HEK293 (cell line): ENCODE results near the gene NOXO1.
A peak's percentile ranks its signal among the peaks of the same experiment; 100 is the strongest.

Experiments
- CTCF ChIA-PET: fragments of 350-600 bp; formaldehyde crosslinking; extraction: SDS; loops from one replicate; lab custom pipeline; 2021; ENCODE audit warnings: antibody characterized with exemption; lab: Yijun Ruan, JAX
- POLR2A ChIA-PET: fragments of 300-600 bp; formaldehyde crosslinking; extraction: SDS; loops from one replicate; lab custom pipeline; 2020; ENCODE audit warnings: antibody characterized with exemption, inconsistent platforms; lab: Yijun Ruan, JAX
- H3K27ac ChIP-seq: fragments of 200-500 bp; sonication (Bioruptor generic); 2 replicates; pipeline ENCODE4 v1.5.1; 2014; ENCODE audit warnings: low read depth, low read length, control low read depth, inconsistent platforms; ENCODE audit errors: extremely low read depth
- H3K36me3 ChIP-seq, 2 experiments: fragments of 200-500 bp in 1 of 2; sonication (Bioruptor generic) in 1 of 2; 1 replicate in 1 of 2; 2 replicates in 1 of 2; pipeline ENCODE4 v1.5.1; 2014 to 2017; ENCODE audit warnings: inconsistent platforms in 2 of 2, low read length in 2 of 2; ENCODE audit not compliant: control insufficient read depth in 2 of 2, insufficient read depth in 1 of 2
- H3K4me1 ChIP-seq: fragments of 200-500 bp; sonication (Bioruptor generic); 2 replicates; pipeline ENCODE4 v1.5.1; 2014; ENCODE audit warnings: mild to moderate bottlenecking, low read length, inconsistent platforms; ENCODE audit not compliant: control insufficient read depth, insufficient read depth
- H3K4me3 ChIP-seq: 2 replicates; pipeline ENCODE4 v1.5.1; 2011; ENCODE audit warnings: low read depth, mild to moderate bottlenecking, control low read depth, low read length, moderate library complexity
- H3K9me3 ChIP-seq: fragments of 200-500 bp; sonication (Bioruptor generic); 2 replicates; pipeline ENCODE4 v1.5.1; 2014; ENCODE audit warnings: low read depth, low read length, inconsistent platforms; ENCODE audit not compliant: control insufficient read depth, insufficient read depth
- ATF2 ChIP-seq: fragments of 450-650 bp; formaldehyde crosslinking; IDR thresholded peaks from 2 replicates; pipeline ENCODE4 v1.5.1; 2016; ENCODE audit warnings: missing biosample characterization, missing genetic modification characterization, low read depth
- FEZF1 ChIP-seq: fragments of 450-650 bp; formaldehyde crosslinking; IDR thresholded peaks from 2 replicates; pipeline ENCODE4 v1.5.1; 2016; ENCODE audit warnings: missing biosample characterization, missing genetic modification characterization
- GLIS2 ChIP-seq: fragments of 450-650 bp; formaldehyde crosslinking; IDR thresholded peaks from 2 replicates; pipeline ENCODE4 v1.5.1; 2016; ENCODE audit warnings: missing biosample characterization, missing genetic modification characterization
- KLF1 ChIP-seq: fragments of 450-650 bp; formaldehyde crosslinking; IDR thresholded peaks from 2 replicates; pipeline ENCODE4 v1.5.1; 2016; ENCODE audit warnings: missing biosample characterization, missing genetic modification characterization
- MYNN ChIP-seq: fragments of 450-650 bp; formaldehyde crosslinking; IDR thresholded peaks from 2 replicates; pipeline ENCODE4 v1.5.1; 2016; ENCODE audit warnings: missing biosample characterization, missing genetic modification characterization, borderline replicate concordance
- SCRT2 ChIP-seq: fragments of 450-650 bp; formaldehyde crosslinking; IDR thresholded peaks from 2 replicates; pipeline ENCODE4 v1.5.1; 2016; ENCODE audit warnings: missing biosample characterization, missing genetic modification characterization
- SP7 ChIP-seq: fragments of 450-650 bp; formaldehyde crosslinking; IDR thresholded peaks from 2 replicates; pipeline ENCODE4 v1.5.1; 2016; ENCODE audit warnings: missing biosample characterization, missing genetic modification characterization
- WT1 ChIP-seq: fragments of 450-650 bp; formaldehyde crosslinking; IDR thresholded peaks from 2 replicates; pipeline ENCODE4 v1.5.1; 2016; ENCODE audit warnings: missing biosample characterization, missing genetic modification characterization
- ZBTB21 ChIP-seq: fragments of 450-650 bp; formaldehyde crosslinking; IDR thresholded peaks from 2 replicates; pipeline ENCODE4 v1.5.1; 2017; ENCODE audit warnings: missing biosample characterization, missing genetic modification characterization
- ZBTB8A ChIP-seq: fragments of 450-650 bp; formaldehyde crosslinking; IDR thresholded peaks from 2 replicates; pipeline ENCODE4 v1.5.1; 2016; ENCODE audit warnings: missing biosample characterization, missing genetic modification characterization
- ZFP41 ChIP-seq: fragments of 450-650 bp; formaldehyde crosslinking; IDR thresholded peaks from 2 replicates; pipeline ENCODE4 v1.5.1; 2016; ENCODE audit warnings: missing biosample characterization, missing genetic modification characterization, borderline replicate concordance
- ZFP69B ChIP-seq: fragments of 450-650 bp; formaldehyde crosslinking; IDR thresholded peaks from 2 replicates; pipeline ENCODE4 v1.5.1; 2016; ENCODE audit warnings: missing biosample characterization, missing genetic modification characterization
- ZIC2 ChIP-seq: fragments of 450-650 bp; formaldehyde crosslinking; IDR thresholded peaks from 2 replicates; pipeline ENCODE4 v1.5.1; 2016; ENCODE audit warnings: missing biosample characterization, missing genetic modification characterization
- ZNF146 ChIP-seq: fragments of 450-650 bp; formaldehyde crosslinking; IDR thresholded peaks from 2 replicates; pipeline ENCODE4 v1.5.1; 2016; ENCODE audit warnings: missing biosample characterization, missing genetic modification characterization
- ZNF157 ChIP-seq: fragments of 450-650 bp; formaldehyde crosslinking; IDR thresholded peaks from 2 replicates; pipeline ENCODE4 v1.5.1; 2016; ENCODE audit warnings: missing biosample characterization, missing genetic modification characterization
- ZNF184 ChIP-seq: fragments of 450-650 bp; IDR thresholded peaks from 2 replicates; pipeline ENCODE4 v1.5.1; 2018; ENCODE audit warnings: missing biosample characterization, mild to moderate bottlenecking, missing genetic modification characterization
- ZNF211 ChIP-seq: fragments of 450-650 bp; formaldehyde crosslinking; IDR thresholded peaks from 2 replicates; pipeline ENCODE4 v1.5.1; 2016; ENCODE audit warnings: low read depth, missing biosample characterization, missing genetic modification characterization
- ZNF23 ChIP-seq: fragments of 450-650 bp; formaldehyde crosslinking; IDR thresholded peaks from 2 replicates; pipeline ENCODE4 v1.5.1; 2016; ENCODE audit warnings: missing biosample characterization, missing genetic modification characterization, borderline replicate concordance
- ZNF311 ChIP-seq: fragments of 450-650 bp; formaldehyde crosslinking; IDR thresholded peaks from 2 replicates; pipeline ENCODE4 v1.5.1; 2017; ENCODE audit warnings: missing biosample characterization, missing genetic modification characterization, borderline replicate concordance
- ZNF354C ChIP-seq: fragments of 450-650 bp; formaldehyde crosslinking; IDR thresholded peaks from 2 replicates; pipeline ENCODE4 v1.5.1; 2016; ENCODE audit warnings: missing biosample characterization, missing genetic modification characterization, low read depth, borderline replicate concordance
- ZNF366 ChIP-seq: fragments of 450-650 bp; formaldehyde crosslinking; conservative IDR thresholded peaks from 2 replicates; pipeline ENCODE4 v1.5.1; 2016; ENCODE audit warnings: missing biosample characterization, missing genetic modification characterization
- ZNF391 ChIP-seq: fragments of 450-650 bp; formaldehyde crosslinking; IDR thresholded peaks from 2 replicates; pipeline ENCODE4 v1.5.1; 2016; ENCODE audit warnings: low read depth, missing biosample characterization, missing genetic modification characterization, borderline replicate concordance
- ZNF404 ChIP-seq: fragments of 450-650 bp; formaldehyde crosslinking; IDR thresholded peaks from 2 replicates; pipeline ENCODE4 v1.5.1; 2017; ENCODE audit warnings: missing biosample characterization, missing genetic modification characterization
- ZNF416 ChIP-seq: fragments of 450-650 bp; formaldehyde crosslinking; IDR thresholded peaks from 2 replicates; pipeline ENCODE4 v1.5.1; 2016; ENCODE audit warnings: missing biosample characterization, missing genetic modification characterization
- ZNF473 ChIP-seq: fragments of 450-650 bp; formaldehyde crosslinking; IDR thresholded peaks from 2 replicates; pipeline ENCODE4 v1.5.1; 2017; ENCODE audit warnings: missing biosample characterization, missing genetic modification characterization
- ZNF510 ChIP-seq: fragments of 450-650 bp; formaldehyde crosslinking; IDR thresholded peaks from 2 replicates; pipeline ENCODE4 v1.5.1; 2018; ENCODE audit warnings: mild to moderate bottlenecking, missing genetic modification characterization, missing biosample characterization; ENCODE audit not compliant: insufficient replicate concordance
- ZNF549 ChIP-seq: fragments of 450-650 bp; IDR thresholded peaks from 2 replicates; pipeline ENCODE4 v1.5.1; 2018; ENCODE audit warnings: missing biosample characterization, missing genetic modification characterization, mild to moderate bottlenecking, inconsistent platforms, moderate library complexity
- ZNF560 ChIP-seq: fragments of 450-650 bp; formaldehyde crosslinking; IDR thresholded peaks from 2 replicates; pipeline ENCODE4 v1.5.1; 2017; ENCODE audit warnings: missing biosample characterization, missing genetic modification characterization, borderline replicate concordance
- ZNF624 ChIP-seq: fragments of 450-650 bp; formaldehyde crosslinking; IDR thresholded peaks from 2 replicates; pipeline ENCODE4 v1.5.1; 2017; ENCODE audit warnings: missing biosample characterization, missing genetic modification characterization
- ZNF658 ChIP-seq: fragments of 450-650 bp; formaldehyde crosslinking; IDR thresholded peaks from 2 replicates; pipeline ENCODE4; 2016; ENCODE audit warnings: missing biosample characterization, missing genetic modification characterization
- ZNF660 ChIP-seq: fragments of 450-650 bp; IDR thresholded peaks from 2 replicates; pipeline ENCODE4 v1.5.1; 2018; ENCODE audit warnings: missing biosample characterization, mild to moderate bottlenecking, missing genetic modification characterization
- ZNF677 ChIP-seq: fragments of 450-650 bp; IDR thresholded peaks from 2 replicates; pipeline ENCODE4 v1.5.0; 2018; ENCODE audit warnings: missing biosample characterization, mild to moderate bottlenecking, missing genetic modification characterization, moderate library complexity
- ZNF692 ChIP-seq: fragments of 450-650 bp; formaldehyde crosslinking; IDR thresholded peaks from 2 replicates; pipeline ENCODE4 v1.5.1; 2016; ENCODE audit warnings: missing biosample characterization, missing genetic modification characterization
- ZNF704 ChIP-seq: fragments of 450-650 bp; formaldehyde crosslinking; IDR thresholded peaks from 2 replicates; pipeline ENCODE4 v1.5.1; 2016; ENCODE audit warnings: missing biosample characterization, missing genetic modification characterization
- ZNF76 ChIP-seq: fragments of 450-650 bp; formaldehyde crosslinking; IDR thresholded peaks from 2 replicates; pipeline ENCODE4; 2016; ENCODE audit warnings: low read depth, missing biosample characterization, missing genetic modification characterization, borderline replicate concordance
- ZNF830 ChIP-seq: fragments of 450-650 bp; IDR thresholded peaks from 2 replicates; pipeline ENCODE4 v1.5.0; 2018; ENCODE audit warnings: missing biosample characterization, missing genetic modification characterization, low read depth, mild to moderate bottlenecking, moderate library complexity
- ZXDB ChIP-seq: fragments of 450-650 bp; formaldehyde crosslinking; IDR thresholded peaks from 2 replicates; pipeline ENCODE4 v1.5.1; 2016; ENCODE audit warnings: missing biosample characterization, missing genetic modification characterization

NOXO1 gene

GRCh38 chr16:2008009-2008526 is 26.8 kb upstream of the NOXO1 start:
- ChIA-PET CTCF (interaction anchor here (0.6 to 1.8 kb wide), 7 partner anchors 14 to 583 kb away, joined by 3 to 7 read pairs (median 4); no protein-coding TSS in a partner anchor), POLR2A (interaction anchor here (0.8 to 2.7 kb wide), 6 partner anchors 9 to 147 kb away, joined by 3 to 17 read pairs (median 3); partner anchors contain the start of genes RPS2, TBL3 and TRAF7)
- no peak for TF ChIP-seq ZNF146 (tag by site-specific recombination)
- TF ChIP-seq ZNF354C (tag by site-specific recombination), result no peak
- no peak for TF ChIP-seq ZNF23
- no peak for TF ChIP-seq ZNF830
- no peak for TF ChIP-seq ZNF184
- TF ChIP-seq MYNN (tag by site-specific recombination), result no peak
- TF ChIP-seq ZNF560 (tag by site-specific recombination), result no peak
- peak; percentile 38; the same call in 1 of the 2 replicates for TF ChIP-seq ZFP69B
- TF ChIP-seq ZBTB8A, result no peak
- no peak for TF ChIP-seq ZNF157 (tag by site-specific recombination)
- no peak for TF ChIP-seq ZNF510
- no peak for TF ChIP-seq ZFP41 (tag by site-specific recombination)
- no peak for TF ChIP-seq ZNF416
- no peak for TF ChIP-seq ZNF677 (tag by site-specific recombination)
- 0 out of 2 replicates have a peak, but pooled peaks have one; percentile 2 for TF ChIP-seq ATF2 (tag by site-specific recombination)
- TF ChIP-seq ZNF366, result peak; percentile 69
- no peak for TF ChIP-seq ZNF704 (tag by site-specific recombination)
- 0 out of 2 replicates have a peak, but pooled peaks have one; percentile 60 for TF ChIP-seq ZNF660
- peak; percentile 77; the same call in 1 of the 2 replicates for TF ChIP-seq ZNF76
- TF ChIP-seq ZIC2, result peak; percentile 35; the same call in 1 of the 2 replicates
- no peak for TF ChIP-seq ZNF624 (tag by site-specific recombination)
- TF ChIP-seq ZNF391 (tag by site-specific recombination), result 0 out of 2 replicates have a peak, but pooled peaks have one; percentile 40
- no peak for TF ChIP-seq FEZF1
- no peak for TF ChIP-seq ZNF404 (tag by site-specific recombination)
- TF ChIP-seq ZXDB, result 0 out of 2 replicates have a peak, but pooled peaks have one; percentile 30
- TF ChIP-seq SCRT2 (tag by site-specific recombination), result peak; percentile 100
- TF ChIP-seq ZNF549 (tag by site-specific recombination), result no peak
- peak; percentile 48; the same call in 1 of the 2 replicates for TF ChIP-seq ZBTB21 (tag by site-specific recombination)
- peak; percentile 30; the same call in 1 of the 2 replicates for TF ChIP-seq SP7
- TF ChIP-seq ZNF658 (tag by site-specific recombination), result no peak
- TF ChIP-seq GLIS2, result peak; percentile 18; the same call in 1 of the 2 replicates
- no peak for TF ChIP-seq ZNF473 (tag by site-specific recombination)
- TF ChIP-seq WT1 (tag by site-specific recombination), result no peak
- no peak for TF ChIP-seq ZNF211 (tag by site-specific recombination)
- TF ChIP-seq KLF1 (tag by site-specific recombination), result peak; percentile 80
- TF ChIP-seq ZNF311 (tag by site-specific recombination), result no peak
- TF ChIP-seq ZNF692, result peak; percentile 66

More at GRCh38 chr16:2008009-2008526, 26.8 kb upstream of the NOXO1 start:
- Histone ChIP-seq H3K36me3 (peaks cover 0 to 34% of the 10 kb centered on the region in 2 experiments; a peak in 1 of 3 replicates), H3K4me3 (peak overlapping the region; percentile 75), H3K27ac (peak overlapping the region; percentile 97; the same call in 1 of the 2 replicates), H3K4me1 (peaks cover 29% of the 10 kb centered on the region), H3K9me3 (no peaks in the 10 kb centered on the region)
